ENCODE results near the gene TAF11L8. TPM values are rescaled to one million over a fixed set of nuclear protein-coding genes. Genes with fewer than 3 reads are reported as not detected.
"Not testable (repeated sequence)": the region's sequence is repeated elsewhere in the genome, so short reads cannot be mapped to it uniquely, and the experiment has no call there.

The TAF11L8 gene
- total RNA-seq = not detected

GRCh38 chr5:17590860-17591259 is at the start of gene TAF11L8:
TSS of gene TAF11L8 (minus strand) at chr5:17590960.
- not testable (repeated sequence) for H3K27me3 Mint-ChIP-seq (ENCODE audit: low read depth); H3K9me3 Mint-ChIP-seq; H3K4me1 Mint-ChIP-seq (ENCODE audit: low read depth); ATAC-seq; H3K36me3 Mint-ChIP-seq (ENCODE audit: insufficient read depth); H3K4me3 Mint-ChIP-seq; DNase-seq

GRCh38 chr5:17634160-17634559 is 43.4 kb upstream of the TAF11L8 start, which contains the start of gene TAF11L14:
TSS of gene TAF11L14 (plus strand) at chr5:17634460.
- Mint-ChIP-seq H3K4me1 (ENCODE audit: low read depth) (no peaks in the 10 kb centered on the region), H3K9me3 (peaks cover 4% of the 10 kb centered on the region), H3K36me3 (ENCODE audit: insufficient read depth) (no peaks in the 10 kb centered on the region), H3K27me3 (ENCODE audit: low read depth) (no peaks in the 10 kb centered on the region), H3K4me3 (no peak within 1 kb of the TSS)
- ATAC-seq (no peak), DNase-seq (no peak)

GRCh38 chr5:17631788-17632187 is 41.0 kb upstream of the TAF11L8 start, which contains the start of gene TAF11L13:
TSS of gene TAF11L13 (plus strand) at chr5:17632088.
- not testable (repeated sequence) for DNase-seq; ATAC-seq; H3K36me3 Mint-ChIP-seq (ENCODE audit: insufficient read depth); H3K27me3 Mint-ChIP-seq (ENCODE audit: low read depth); H3K4me1 Mint-ChIP-seq (ENCODE audit: low read depth); H3K9me3 Mint-ChIP-seq; H3K4me3 Mint-ChIP-seq

GRCh38 chr5:17625686-17626085 is 34.9 kb upstream of the TAF11L8 start:
- no peaks in the 10 kb centered on the region for H3K4me1 Mint-ChIP-seq (ENCODE audit: low read depth)
- ATAC-seq (no peak), DNase-seq (no peak)
- H3K36me3 Mint-ChIP-seq (ENCODE audit: insufficient read depth) = no peaks in the 10 kb centered on the region
- no peak overlapping the region for H3K4me3 Mint-ChIP-seq
- H3K27me3 Mint-ChIP-seq (ENCODE audit: low read depth) = no peaks in the 10 kb centered on the region
- no peaks in the 10 kb centered on the region for H3K9me3 Mint-ChIP-seq

- Mint-ChIP-seq H3K4me1 (ENCODE audit: low read depth) (no peaks in the 10 kb centered on the region), H3K9me3 (no peaks in the 10 kb centered on the region), H3K36me3 (ENCODE audit: insufficient read depth) (no peaks in the 10 kb centered on the region), H3K27me3 (ENCODE audit: low read depth) (no peaks in the 10 kb centered on the region), H3K4me3 (no peak overlapping the region)
- DNase-seq (no peak), ATAC-seq (no peak)
Observed at GRCh38 chr5:17620627-17621026, 29.9 kb upstream of the TAF11L8 start.

- peaks cover 3% of the 10 kb centered on the region for H3K9me3 Mint-ChIP-seq
- no peak for ATAC-seq
- no peak for DNase-seq
- H3K4me1 Mint-ChIP-seq (ENCODE audit: low read depth) = no peaks in the 10 kb centered on the region
- no peaks in the 10 kb centered on the region for H3K36me3 Mint-ChIP-seq (ENCODE audit: insufficient read depth)
- no peaks in the 10 kb centered on the region for H3K27me3 Mint-ChIP-seq (ENCODE audit: low read depth)
- H3K4me3 Mint-ChIP-seq = no peak overlapping the region
Observed at GRCh38 chr5:17619354-17619753, 28.6 kb upstream of the TAF11L8 start.

- DNase-seq (no peak), ATAC-seq (no peak)
- Mint-ChIP-seq H3K4me1 (ENCODE audit: low read depth) (no peaks in the 10 kb centered on the region), H3K9me3 (peaks cover 11% of the 10 kb centered on the region), H3K36me3 (ENCODE audit: insufficient read depth) (no peaks in the 10 kb centered on the region), H3K27me3 (ENCODE audit: low read depth) (no peaks in the 10 kb centered on the region), H3K4me3 (no peak overlapping the region)
Observed at GRCh38 chr5:17614872-17615605, 24.3 kb upstream of the TAF11L8 start.

- not testable (repeated sequence) for H3K4me1 Mint-ChIP-seq (ENCODE audit: low read depth); DNase-seq; H3K36me3 Mint-ChIP-seq (ENCODE audit: insufficient read depth); H3K27me3 Mint-ChIP-seq (ENCODE audit: low read depth); ATAC-seq; H3K4me3 Mint-ChIP-seq
- H3K9me3 Mint-ChIP-seq = peaks cover 16% of the 10 kb centered on the region
Observed at GRCh38 chr5:17610092-17610491, 19.3 kb upstream of the TAF11L8 start, which contains the start of gene TAF11L12. TSS of gene TAF11L12 (plus strand) at chr5:17610392.

- H3K36me3 Mint-ChIP-seq (ENCODE audit: insufficient read depth); ATAC-seq; H3K4me1 Mint-ChIP-seq (ENCODE audit: low read depth); H3K27me3 Mint-ChIP-seq (ENCODE audit: low read depth); DNase-seq; H3K4me3 Mint-ChIP-seq: not testable (repeated sequence)
- H3K9me3 Mint-ChIP-seq = peaks cover 14% of the 10 kb centered on the region
Observed at GRCh38 chr5:17607461-17607860, 16.7 kb upstream of the TAF11L8 start.

- Mint-ChIP-seq H3K9me3 (peaks cover 12% of the 10 kb centered on the region), H3K4me1 (ENCODE audit: low read depth) (no peaks in the 10 kb centered on the region), H3K4me3 (no peak overlapping the region), H3K27me3 (ENCODE audit: low read depth) (no peaks in the 10 kb centered on the region), H3K36me3 (ENCODE audit: insufficient read depth) (no peaks in the 10 kb centered on the region)
- DNase-seq (no peak), ATAC-seq (no peak)
Observed at GRCh38 chr5:17604951-17605350, 14.2 kb upstream of the TAF11L8 start.

- peaks cover 12% of the 10 kb centered on the region for H3K9me3 Mint-ChIP-seq
- H3K4me3 Mint-ChIP-seq; H3K36me3 Mint-ChIP-seq (ENCODE audit: insufficient read depth); ATAC-seq; H3K4me1 Mint-ChIP-seq (ENCODE audit: low read depth); DNase-seq; H3K27me3 Mint-ChIP-seq (ENCODE audit: low read depth): not testable (repeated sequence)
Observed at GRCh38 chr5:17603880-17604279, 13.1 kb upstream of the TAF11L8 start, which contains the start of gene TAF11L11. TSS of gene TAF11L11 (plus strand) at chr5:17604183.

GRCh38 chr5:17597728-17598127 is 7.0 kb upstream of the TAF11L8 start, which contains the start of gene TAF11L10:
TSS of gene TAF11L10 (minus strand) at chr5:17597828.
- ATAC-seq = not testable (repeated sequence)

GRCh38 chr5:17594255-17594654 is 3.5 kb upstream of the TAF11L8 start, which contains the start of gene TAF11L9:
TSS of gene TAF11L9 (minus strand) at chr5:17594394.
- not testable (repeated sequence) for H3K36me3 Mint-ChIP-seq (ENCODE audit: insufficient read depth); H3K27me3 Mint-ChIP-seq (ENCODE audit: low read depth); H3K9me3 Mint-ChIP-seq; ATAC-seq; DNase-seq; H3K4me3 Mint-ChIP-seq; H3K4me1 Mint-ChIP-seq (ENCODE audit: low read depth)

More at GRCh38 chr5:17597728-17598127, 7.0 kb upstream of the TAF11L8 start, which contains the start of gene TAF11L10:
- H3K9me3 Mint-ChIP-seq; H3K27me3 Mint-ChIP-seq (ENCODE audit: low read depth); DNase-seq; H3K36me3 Mint-ChIP-seq (ENCODE audit: insufficient read depth); H3K4me3 Mint-ChIP-seq; H3K4me1 Mint-ChIP-seq (ENCODE audit: low read depth): not testable (repeated sequence)

GRCh38 chr5:17585658-17586057 is 5.1 kb downstream of the TAF11L8 start, which contains the start of gene TAF11L7:
TSS of gene TAF11L7 (minus strand) at chr5:17585758.
- H3K36me3 Mint-ChIP-seq (ENCODE audit: insufficient read depth); DNase-seq; H3K4me3 Mint-ChIP-seq; H3K27me3 Mint-ChIP-seq (ENCODE audit: low read depth); ATAC-seq; H3K4me1 Mint-ChIP-seq (ENCODE audit: low read depth); H3K9me3 Mint-ChIP-seq: not testable (repeated sequence)

Data from activated T-cell treated with anti-CD3 and anti-CD28 coated beads, Interleukin-2, amount 50 U/mL, for 4 hours (primary cell).